ENCODE results near the gene MAP1LC3B. TPM values are rescaled to one million over a fixed set of nuclear protein-coding genes. Genes with fewer than 3 reads are reported as not detected.

Gene MAP1LC3B
- polyA plus RNA-seq, 2 of the 4 experiments (the other 2 are of a cell fraction): 52.3 to 94.1 TPM

DNA sequence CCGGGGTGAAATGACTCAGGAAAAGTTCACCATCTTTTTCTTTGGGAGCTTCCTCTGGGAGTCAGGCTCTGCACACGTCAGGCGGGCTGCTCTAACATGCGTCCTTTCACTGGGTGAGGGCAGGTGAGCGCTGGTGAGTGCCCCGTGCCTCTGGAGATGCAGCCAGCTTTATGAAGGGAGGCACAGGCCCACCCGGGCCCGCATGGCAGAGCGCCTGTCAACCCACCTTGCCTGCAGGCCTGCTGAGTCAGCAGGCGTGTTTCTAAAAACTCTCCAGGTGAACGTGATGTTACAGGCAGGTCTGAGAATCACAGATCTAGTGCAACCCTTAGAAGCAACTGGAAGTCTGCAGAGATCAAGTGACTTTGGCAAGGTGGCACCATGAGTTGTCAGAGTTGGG, 18.4 kb downstream of the MAP1LC3B start:
- Histone ChIP-seq H3K4me1 (no peaks in the 10 kb centered on the region), H3K9me3 (no peaks in the 10 kb centered on the region), H3K27ac (no peak overlapping the region), H3K4me2 (no peak overlapping the region), H3K4me3 (no peak overlapping the region)
- DNase-seq (ENCODE audit: low read depth in 1 of 2, low spot score in 1 of 2) (no peak), FAIRE-seq (no peak), ATAC-seq (no peak)
- TF ChIP-seq RARB (CRISPR knock-in tag; IDR thresholded peaks at IDR 0.05): no peak
- TF ChIP-seq MAFK (IDR thresholded peaks at IDR 0.05; ENCODE audit: partially characterized antibody): peak; percentile 77
- 91% methylated on average over 11 of the region's 11 CpGs for WGBS (ENCODE audit: missing lambda C conversion rate)
- ChIA-PET POLR2A (no interaction called here), CTCF (interaction anchor here (1.0 to 1.7 kb wide), 2 partner anchors 161 to 225 kb away, joined by 3 to 12 read pairs; no protein-coding TSS in a partner anchor)

GRCh38 chr16:87410968-87411367, 18.8 kb downstream of the MAP1LC3B start:
- Histone ChIP-seq H3K27ac (no peak overlapping the region), H3K4me2 (no peak overlapping the region), H3K9me3 (no peaks in the 10 kb centered on the region), H3K4me3 (no peak overlapping the region), H3K4me1 (no peaks in the 10 kb centered on the region)
- 88% methylated on average over 14 of the region's 14 CpGs for WGBS (ENCODE audit: missing lambda C conversion rate)
- no peak for DNase-seq (ENCODE audit: low read depth in 1 of 2, low spot score in 1 of 2)
- ChIA-PET CTCF (interaction anchor here (1.7 kb wide), 1 partner anchor 225 kb away, joined by 12 read pairs; no protein-coding TSS in a partner anchor), POLR2A (no interaction called here)
- peak in 1 of 2 experiments; percentile 32; a peak in 2 of 6 replicates for ATAC-seq
- TF ChIP-seq EHF (CRISPR knock-in tag; IDR thresholded peaks at IDR 0.05): no peak
- TF ChIP-seq HOXB5 (CRISPR knock-in tag; IDR thresholded peaks at IDR 0.05): no peak
- TF ChIP-seq FOXS1 (CRISPR knock-in tag; IDR thresholded peaks at IDR 0.05): no peak
- TF ChIP-seq USF2 (IDR thresholded peaks at IDR 0.05): no peak
- no peak for TF ChIP-seq HOXA7 (CRISPR knock-in tag; IDR thresholded peaks at IDR 0.05)
- no peak for TF ChIP-seq KDM1A (IDR thresholded peaks at IDR 0.05; ENCODE audit: low read depth)
- no peak for TF ChIP-seq SREBF2 (IDR thresholded peaks at IDR 0.05)
- no peak for TF ChIP-seq POLR2A (IDR thresholded peaks at IDR 0.05; ENCODE audit: low read length)
- TF ChIP-seq MYC (IDR thresholded peaks at IDR 0.05; ENCODE audit: borderline replicate concordance, low read length): no peak
- TF ChIP-seq HEYL (CRISPR knock-in tag; IDR thresholded peaks at IDR 0.05): no peak
- no peak for TF ChIP-seq RCOR1 (IDR thresholded peaks at IDR 0.05; ENCODE audit: low read depth, low read length)
- TF ChIP-seq GATA3 (IDR thresholded peaks at IDR 0.05; ENCODE audit: borderline replicate concordance): no peak
- TF ChIP-seq ZFP36 (IDR thresholded peaks at IDR 0.05; ENCODE audit: borderline replicate concordance, partially characterized antibody): no peak
- no peak for TF ChIP-seq HMGXB4 (CRISPR knock-in tag; IDR thresholded peaks at IDR 0.05; ENCODE audit: borderline replicate concordance)
- TF ChIP-seq EHMT2 (IDR thresholded peaks at IDR 0.05; ENCODE audit: low read depth): no peak
- TF ChIP-seq ZNF302 (CRISPR knock-in tag; IDR thresholded peaks at IDR 0.05): no peak
- FAIRE-seq: no peak

DNA sequence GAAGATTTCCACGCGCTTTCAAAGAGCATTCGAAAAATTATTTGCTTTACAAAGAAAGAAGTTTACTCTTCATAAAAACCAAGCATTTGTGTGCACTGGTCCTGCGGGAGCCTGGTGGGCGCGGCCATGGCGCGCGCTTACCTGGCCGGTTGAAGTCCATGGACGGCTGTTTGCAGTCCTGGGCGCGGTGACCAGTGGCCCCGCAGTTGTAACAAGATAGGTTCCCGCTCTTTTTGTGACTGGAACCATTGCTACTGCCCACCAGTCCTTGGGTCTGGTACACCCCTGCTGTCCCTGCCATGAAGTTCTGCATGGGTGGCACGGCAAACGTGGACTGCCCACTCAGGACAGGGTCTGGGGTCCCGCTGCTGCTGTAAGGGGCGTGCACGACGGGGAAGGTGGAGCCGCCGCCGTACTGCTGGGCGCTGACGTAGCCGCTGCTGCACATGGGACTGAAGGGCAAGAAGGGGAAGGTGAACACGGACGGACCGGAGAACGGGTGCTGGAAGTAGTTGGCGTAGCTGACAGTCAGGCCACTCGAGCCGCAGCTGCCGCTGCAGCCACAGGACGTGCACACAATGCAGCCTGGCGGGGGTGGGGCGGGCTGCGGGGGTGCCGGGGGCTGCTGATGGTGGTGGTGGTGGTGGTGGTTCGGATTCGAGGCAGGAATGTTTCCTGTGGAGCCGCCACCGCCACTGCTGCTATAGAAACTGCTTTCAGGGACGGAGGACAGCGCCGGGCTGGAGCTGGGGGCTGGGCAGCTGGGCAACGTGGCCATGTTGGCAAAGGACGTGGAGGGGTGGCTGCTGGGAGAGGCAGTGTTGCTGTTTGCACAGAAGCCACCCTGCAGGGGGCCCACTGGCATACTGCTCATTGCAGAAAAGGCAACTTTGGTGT, 19.5 kb downstream of the MAP1LC3B start:
- H3K4me1 ChIP-seq: no peaks in the 10 kb centered on the region
- TF ChIP-seq SMC3 (IDR thresholded peaks at IDR 0.05) (no peak), POLR2AphosphoS2 (conservative IDR thresholded peaks at IDR 0.05; ENCODE audit: low read length) (no peak), KDM1A (IDR thresholded peaks at IDR 0.05; ENCODE audit: low read depth) (no peak), ZNF302 (CRISPR knock-in tag; IDR thresholded peaks at IDR 0.05) (no peak), EHF (CRISPR knock-in tag; IDR thresholded peaks at IDR 0.05) (no peak), NFE2L2 (conservative IDR thresholded peaks at IDR 0.05; ENCODE audit: low read length) (no peak), EP300 (IDR thresholded peaks at IDR 0.05) (no peak), HOXA7 (CRISPR knock-in tag; IDR thresholded peaks at IDR 0.05) (no peak), JUN (IDR thresholded peaks at IDR 0.05) (no peak), KDM5A (IDR thresholded peaks at IDR 0.05) (no peak)
- TF ChIP-seq, protein P1, sequence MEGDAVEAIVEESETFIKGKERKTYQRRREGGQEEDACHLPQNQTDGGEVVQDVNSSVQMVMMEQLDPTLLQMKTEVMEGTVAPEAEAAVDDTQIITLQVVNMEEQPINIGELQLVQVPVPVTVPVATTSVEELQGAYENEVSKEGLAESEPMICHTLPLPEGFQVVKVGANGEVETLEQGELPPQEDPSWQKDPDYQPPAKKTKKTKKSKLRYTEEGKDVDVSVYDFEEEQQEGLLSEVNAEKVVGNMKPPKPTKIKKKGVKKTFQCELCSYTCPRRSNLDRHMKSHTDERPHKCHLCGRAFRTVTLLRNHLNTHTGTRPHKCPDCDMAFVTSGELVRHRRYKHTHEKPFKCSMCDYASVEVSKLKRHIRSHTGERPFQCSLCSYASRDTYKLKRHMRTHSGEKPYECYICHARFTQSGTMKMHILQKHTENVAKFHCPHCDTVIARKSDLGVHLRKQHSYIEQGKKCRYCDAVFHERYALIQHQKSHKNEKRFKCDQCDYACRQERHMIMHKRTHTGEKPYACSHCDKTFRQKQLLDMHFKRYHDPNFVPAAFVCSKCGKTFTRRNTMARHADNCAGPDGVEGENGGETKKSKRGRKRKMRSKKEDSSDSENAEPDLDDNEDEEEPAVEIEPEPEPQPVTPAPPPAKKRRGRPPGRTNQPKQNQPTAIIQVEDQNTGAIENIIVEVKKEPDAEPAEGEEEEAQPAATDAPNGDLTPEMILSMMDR (IDR thresholded peaks at IDR 0.05): no peak
- TF ChIP-seq, protein P2, sequence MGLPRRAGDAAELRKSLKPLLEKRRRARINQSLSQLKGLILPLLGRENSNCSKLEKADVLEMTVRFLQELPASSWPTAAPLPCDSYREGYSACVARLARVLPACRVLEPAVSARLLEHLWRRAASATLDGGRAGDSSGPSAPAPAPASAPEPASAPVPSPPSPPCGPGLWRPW (IDR thresholded peaks at IDR 0.05): no peak
- TF ChIP-seq, protein P3, sequence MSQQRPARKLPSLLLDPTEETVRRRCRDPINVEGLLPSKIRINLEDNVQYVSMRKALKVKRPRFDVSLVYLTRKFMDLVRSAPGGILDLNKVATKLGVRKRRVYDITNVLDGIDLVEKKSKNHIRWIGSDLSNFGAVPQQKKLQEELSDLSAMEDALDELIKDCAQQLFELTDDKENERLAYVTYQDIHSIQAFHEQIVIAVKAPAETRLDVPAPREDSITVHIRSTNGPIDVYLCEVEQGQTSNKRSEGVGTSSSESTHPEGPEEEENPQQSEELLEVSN (IDR thresholded peaks at IDR 0.05; ENCODE audit: borderline replicate concordance, low read depth): no peak
- ChIA-PET POLR2A (no interaction called here), CTCF (interaction anchor here (0.9 to 2.0 kb wide), 4 partner anchors 17 to 225 kb away, joined by 3 to 23 read pairs (median 4); no protein-coding TSS in a partner anchor)
- no peak for ATAC-seq
- no peak overlapping the region for H3K4me2 ChIP-seq
- 92% methylated on average over 40 of the region's 49 CpGs for WGBS (ENCODE audit: missing lambda C conversion rate)
- H3K4me3 ChIP-seq: no peak overlapping the region
- H3K9me3 ChIP-seq: no peaks in the 10 kb centered on the region
- no peak for FAIRE-seq
- DNase-seq (ENCODE audit: low read depth in 1 of 2, low spot score in 1 of 2): no peak
- no peak overlapping the region for H3K27ac ChIP-seq

Measured in A549 (cell line).